Ovary (tissue), 9 donors: ENCODE data around the gene SELENOH. TPM values are rescaled to one million over a fixed set of nuclear protein-coding genes. Genes with fewer than 3 reads are reported as not detected.
"Not testable (repeated sequence)": the region's sequence is repeated elsewhere in the genome, so short reads cannot be mapped to it uniquely, and the experiment has no call there.

ENCODE experiments used
- DNase-seq, 5 donors: peaks; one replicate each; pipeline ENCODE4 v3.0.0-alpha.2; 2019 to 2020
- H3K27ac ChIP-seq, 2 donors: fragments of 200-600 bp; one replicate each; pipeline versions ENCODE4 v1.5.1 to v1.8.0; 2019 to 2022
- H3K27me3 ChIP-seq: fragments of 200-600 bp; one replicate; pipeline ENCODE4 v1.8.0; 2022
- H3K36me3 ChIP-seq: fragments of 200-600 bp; sonication (generic); one replicate; pipeline ENCODE4 v1.5.1; 2019
- H3K4me1 ChIP-seq: one replicate; pipeline ENCODE4 v1.8.1; 2013; ENCODE audit warnings: mild to moderate bottlenecking, moderate library complexity; ENCODE audit not compliant: insufficient read depth
- H3K4me3 ChIP-seq: fragments of 200-600 bp; sonication (generic); one replicate; pipeline ENCODE4 v1.5.1; 2017
- H3K9me3 ChIP-seq, 2 donors: fragments of 200-600 bp in 1 of 2; sonication (generic) in 1 of 2; one replicate each; pipeline versions ENCODE4 v1.5.1 to v1.8.1; 2013 to 2019; ENCODE audit warnings: mild to moderate bottlenecking in 1 of 2, moderate library complexity in 1 of 2
- CTCF ChIP-seq, 3 donors: fragments of 450-650 bp in 2 of 3; fragments of 200-600 bp in 1 of 3; IDR thresholded peaks; one replicate each; pipeline versions ENCODE4 v1.5.1 to v1.8.0; 2016 to 2022; ENCODE audit warnings: antibody characterized with exemption in 3 of 3, mild to moderate bottlenecking in 1 of 3
- EP300 ChIP-seq: sonication (generic); formaldehyde crosslinking; IDR thresholded peaks from one replicate; pipeline ENCODE4 v1.6.1; 2017; ENCODE audit warnings: antibody characterized with exemption
- POLR2A ChIP-seq: fragments of 450-650 bp; IDR thresholded peaks from one replicate; pipeline ENCODE4 v1.6.1; 2017; ENCODE audit warnings: antibody characterized with exemption, mild to moderate bottlenecking, moderate library complexity
- WGBS, 3 donors: extraction: QIAGEN DNeasy Blood & Tissue Kit in 1 of 3; methylation state at CpG; one replicate each; pipeline versions ENCODE4 v1.1.5 to v1.1.7; 2013 to 2017; 5-methylcytosine and 5-hydroxymethylcytosine counted together
- intact Hi-C, 4 donors: fragments of 100-400 bp; cut with DNase I; formaldehyde crosslinking; loops; one replicate each; pipeline versions ENCODE4 v1.11.0 to v1.15.1; 2022 to 2023
- polyA plus RNA-seq, 2 donors: library from polyadenylated mRNA; stranded (reverse); fragments of 200-250 nt in 1 of 2; fragments of 350-450 nt in 1 of 2; fragmentation: Illumina TruSeq in 1 of 2; extraction: RNeasy Lipid Tissue Mini Kit (QIAGEN cat#74804) in 1 of 2; gene quantifications; one replicate each; pipeline ENCODE4 v1.2.3, GENCODE V29; 2013 to 2014
- total RNA-seq, 7 donors: library from RNA; depleted of rRNA in 2 of 7; stranded (reverse); fragments of >200 nt in 2 of 7; fragmentation: NEBNext Ultra II Directional in 3 of 7; extraction: Animal tissue kit (Norgen Biotek cat#: 25700) in 3 of 7; gene quantifications; one replicate each; pipeline versions ENCODE4 v1.1.0 to v1.2.4, GENCODE V29; 2016 to 2023
- donor health status: DM: no; HTN: no; CAD: no; lungs with moderate emphysema.
- donor health status: DM: no; HTN: no; CAD: no.
- donor health status: Bipolar disorder and iron deficiency.
- donor health status: DM: yes; HTN: yes; CAD: no.
- donor health status: DM: no; HTN: no; CAD: no.
- donor health status: DM: yes; HTN: yes; CAD: no.

Gene SELENOH
- total and polyA plus RNA-seq, 9 donors: 33.9 to 244 (median 107) TPM

GRCh38 chr11:57700425-57700824 lies 40.9 kb upstream of the SELENOH start:
- Histone ChIP-seq H3K9me3 (no peaks in the 10 kb centered on the region), H3K4me3 (no peak overlapping the region), H3K27me3 (no peaks in the 10 kb centered on the region), H3K36me3 (no peaks in the 10 kb centered on the region), H3K4me1 (peaks cover 3% of the 10 kb centered on the region), H3K27ac (no peak overlapping the region)
- TF ChIP-seq POLR2A: no peak
- TF ChIP-seq EP300: no peak
- WGBS, 3 donors: 41 to 52% (median 52%) methylated on average over 3 of the region's 3 CpGs
- no peak for DNase-seq
- intact Hi-C loops: no loop called here

GRCh38 chr11:57703341-57703740 lies 38.0 kb upstream of the SELENOH start:
- no peaks in the 10 kb centered on the region for H3K9me3 ChIP-seq
- intact Hi-C loops: loop anchor here in 1 of 4 donors (2.0 kb wide), 1 partner anchor 27 kb away; no protein-coding TSS in a partner anchor
- DNase-seq: no peak
- no peaks in the 10 kb centered on the region for H3K36me3 ChIP-seq
- H3K27me3 ChIP-seq: no peaks in the 10 kb centered on the region
- peaks cover 3% of the 10 kb centered on the region for H3K4me1 ChIP-seq
- TF ChIP-seq CTCF (IDR thresholded peaks at IDR 0.05) (no peak), EP300 (no peak), POLR2A (no peak)
- no peak overlapping the region for H3K27ac ChIP-seq
- 54 to 76% (median 66%) methylated on average over 4 of the region's 4 CpGs for WGBS, 3 donors
- no peak overlapping the region for H3K4me3 ChIP-seq

- intact Hi-C loops: no loop called here
- Histone ChIP-seq H3K36me3 (no peaks in the 10 kb centered on the region), H3K27me3 (no peaks in the 10 kb centered on the region), H3K9me3 (no peaks in the 10 kb centered on the region), H3K4me3 (no peak overlapping the region), H3K27ac (no peak overlapping the region), H3K4me1 (peaks cover 3% of the 10 kb centered on the region)
- WGBS, 3 donors: 84 to 89% (median 86%) methylated on average over 6 of the region's 6 CpGs
- TF ChIP-seq CTCF (IDR thresholded peaks at IDR 0.05) (no peak), POLR2A (no peak), EP300 (no peak)
- no peak for DNase-seq
Observed at GRCh38 chr11:57704932-57705331, 36.4 kb upstream of the SELENOH start.

GRCh38 chr11:57705432-57705831 lies 35.9 kb upstream of the SELENOH start:
- intact Hi-C loops, H3K4me3 ChIP-seq, H3K4me1 ChIP-seq, H3K9me3 ChIP-seq, H3K27me3 ChIP-seq, H3K36me3 ChIP-seq, DNase-seq, H3K27ac ChIP-seq: not testable (repeated sequence)
- 82 to 86% (median 85%) methylated on average over 8 of the region's 8 CpGs for WGBS, 3 donors

GRCh38 chr11:57709802-57710367 lies 31.4 kb upstream of the SELENOH start:
- no peaks in the 10 kb centered on the region for H3K27me3 ChIP-seq
- H3K4me3 ChIP-seq: no peak overlapping the region
- intact Hi-C loops: no loop called here
- H3K27ac ChIP-seq: no peak overlapping the region
- WGBS, 3 donors: 90 to 96% (median 92%) methylated on average over 5 of the region's 5 CpGs
- TF ChIP-seq EP300 (no peak), POLR2A (no peak), CTCF (IDR thresholded peaks at IDR 0.05) (no peak)
- DNase-seq: no peak
- no peaks in the 10 kb centered on the region for H3K36me3 ChIP-seq
- no peaks in the 10 kb centered on the region for H3K9me3 ChIP-seq
- peaks cover 14% of the 10 kb centered on the region for H3K4me1 ChIP-seq
